CD14-positive monocyte (primary cell): ENCODE data around the gene PODXL. TPM values are rescaled to one million over a fixed set of nuclear protein-coding genes. Genes with fewer than 3 reads are reported as not detected.

ENCODE experiments used
- DNase-seq, 3 donors: peaks; one replicate each; pipeline ENCODE4 v3.0.0-alpha.2; 2011 to 2022
- H2AFZ ChIP-seq: 2 replicates; pipeline ENCODE4 v1.6.0; 2012; ENCODE audit warnings: mild to moderate bottlenecking, low read depth, low read length, inconsistent platforms; ENCODE audit not compliant: insufficient read depth, poor library complexity, severe bottlenecking
- H3K27ac ChIP-seq, 2 donors: 1 replicate in 1 of 2; 2 replicates in 1 of 2; pipeline ENCODE4 v1.5.1; 2012 to 2013; ENCODE audit warnings: low read length in 2 of 2, control low read depth in 1 of 2, inconsistent platforms in 1 of 2, low read depth in 1 of 2, mild to moderate bottlenecking in 1 of 2
- H3K27me3 ChIP-seq, 2 donors: one replicate each; pipeline versions ENCODE4 v1.6.0 to v1.6.1; 2011 to 2013; ENCODE audit warnings: low read length in 2 of 2; ENCODE audit not compliant: control insufficient read depth in 2 of 2, insufficient read depth in 2 of 2
- H3K36me3 ChIP-seq, 2 donors: replicated peaks in 1 of 2; 1 replicate in 1 of 2; 2 replicates in 1 of 2; pipeline versions ENCODE4 v1.5.1 to v1.6.1; 2012 to 2013; ENCODE audit warnings: low read length in 2 of 2, control low read depth in 1 of 2, inconsistent platforms in 1 of 2, mild to moderate bottlenecking in 1 of 2; ENCODE audit not compliant: insufficient read depth in 2 of 2, control insufficient read depth in 1 of 2
- H3K4me1 ChIP-seq, 2 donors: 1 replicate in 1 of 2; 2 replicates in 1 of 2; pipeline versions ENCODE4 v1.5.1 to v1.6.1; 2012 to 2013; ENCODE audit warnings: low read length in 2 of 2, control low read depth in 1 of 2, inconsistent platforms in 1 of 2, mild to moderate bottlenecking in 1 of 2, moderate library complexity in 1 of 2; ENCODE audit not compliant: insufficient read depth in 2 of 2, control insufficient read depth in 1 of 2
- H3K4me2 ChIP-seq: replicated peaks from 2 replicates; pipeline ENCODE3; 2012; ENCODE audit warnings: low read length, moderate library complexity, mild to moderate bottlenecking; ENCODE audit not compliant: poor library complexity, severe bottlenecking; ENCODE audit errors: extremely low read depth
- H3K4me3 ChIP-seq, 3 experiments: fragments of 200-600 bp in 1 of 3; sonication (generic) in 1 of 3; replicated peaks in 1 of 3; 1 replicate in 2 of 3; 2 replicates in 1 of 3; pipeline ENCODE4 v1.5.1; 2011 to 2013; ENCODE audit warnings: low read length in 3 of 3, mild to moderate bottlenecking in 3 of 3, control low read depth in 2 of 3, low read depth in 2 of 3, inconsistent platforms in 1 of 3, moderate library complexity in 1 of 3
- H3K79me2 ChIP-seq: 2 replicates; pipeline ENCODE4 v1.6.0; 2012; ENCODE audit warnings: mild to moderate bottlenecking, control low read depth, inconsistent platforms, low read length, moderate library complexity; ENCODE audit not compliant: insufficient read depth
- H3K9ac ChIP-seq: 2 replicates; pipeline ENCODE4 v1.6.0; 2017; ENCODE audit warnings: low read length, mild to moderate bottlenecking; ENCODE audit not compliant: insufficient read depth, poor library complexity, severe bottlenecking
- H3K9me3 ChIP-seq, 2 donors: replicated peaks in 1 of 2; 1 replicate in 1 of 2; 2 replicates in 1 of 2; pipeline versions ENCODE4 v1.5.1 to v1.6.1; 2012 to 2013; ENCODE audit warnings: low read length in 2 of 2, control low read depth in 1 of 2; ENCODE audit not compliant: control insufficient read depth in 1 of 2, insufficient read depth in 1 of 2
- H4K20me1 ChIP-seq: 2 replicates; pipeline ENCODE4 v1.6.0; 2012; ENCODE audit warnings: mild to moderate bottlenecking, low read length, control low read depth, moderate library complexity; ENCODE audit not compliant: insufficient read depth
- H3K27ac Mint-ChIP-seq, 7 donors: one replicate each; pipeline ENCODE4 v1.8.0; 2020; ENCODE audit warnings: mild to moderate bottlenecking in 7 of 7, mixed read lengths in 7 of 7, moderate library complexity in 6 of 7, inconsistent platforms in 2 of 7
- H3K27me3 Mint-ChIP-seq, 3 donors: one replicate each; pipeline ENCODE4 v1.8.0; 2021 to 2022; ENCODE audit warnings: low read depth in 3 of 3, mild to moderate bottlenecking in 3 of 3, mixed read lengths in 3 of 3, moderate library complexity in 3 of 3, inconsistent platforms in 1 of 3
- H3K36me3 Mint-ChIP-seq, 2 donors: one replicate each; pipeline ENCODE4 v1.8.0; 2020; ENCODE audit warnings: mixed read lengths in 2 of 2, inconsistent platforms in 1 of 2, mild to moderate bottlenecking in 1 of 2
- H3K4me1 Mint-ChIP-seq: one replicate; pipeline ENCODE4 v1.8.0; 2020; ENCODE audit warnings: mild to moderate bottlenecking, mixed read lengths
- H3K4me3 Mint-ChIP-seq, 2 donors: one replicate each; pipeline ENCODE4 v1.8.0; 2020; ENCODE audit warnings: mild to moderate bottlenecking in 2 of 2, mixed read lengths in 2 of 2, moderate library complexity in 1 of 2
- H3K9me3 Mint-ChIP-seq, 7 donors: one replicate each; pipeline ENCODE4 v1.8.0; 2020 to 2022; ENCODE audit warnings: mixed read lengths in 7 of 7, mild to moderate bottlenecking in 6 of 7, moderate library complexity in 6 of 7, inconsistent platforms in 2 of 7
- CTCF ChIP-seq: fragments of 200-600 bp; IDR thresholded peaks from one replicate; pipeline ENCODE4 v1.8.0; 2022; ENCODE audit warnings: antibody characterized with exemption, mild to moderate bottlenecking
- WGBS: methylation state at CpG from one replicate; pipeline ENCODE4 v1.1.5; 2013; ENCODE audit warnings: missing lambda C conversion rate; ENCODE audit not compliant: insufficient coverage; 5-methylcytosine and 5-hydroxymethylcytosine counted together
- intact Hi-C, 2 donors: fragments of 100-400 bp; cut with micrococcal nuclease; formaldehyde crosslinking; loops; one replicate each; pipeline versions ENCODE4 v1.15.0 to v1.15.1; 2023
- polyA plus RNA-seq, 3 donors: library from polyadenylated mRNA; depleted of rRNA in 1 of 3; unstranded in 2 of 3; stranded (reverse) in 1 of 3; fragments of 300-500 nt in 2 of 3; fragments of >200 nt in 1 of 3; fragmentation: Illumina TruSeq in 2 of 3; gene quantifications; 1 replicate in 2 of 3; 2 replicates in 1 of 3; pipeline ENCODE4 v1.2.3, GENCODE V29; 2012 to 2021

The PODXL gene
- polyA plus RNA-seq, 3 donors: 0.20 to 0.25 TPM; not detected in 1

- H3K4me1 ChIP-seq: no peaks in the 10 kb centered on the region
- intact Hi-C loops: no loop called here
- no peak for TF ChIP-seq CTCF
- Mint-ChIP-seq H3K27me3 (peaks cover 0 to 5% (median 2%) of the 10 kb centered on the region in 3 donors), H3K36me3 (no peaks in the 10 kb centered on the region), H3K9me3 (no peaks in the 10 kb centered on the region), H3K27ac (no peak overlapping the region), H3K4me3 (no peak overlapping the region), H3K4me1 (peaks cover 4% of the 10 kb centered on the region)
- H3K79me2 ChIP-seq: no peaks in the 10 kb centered on the region
- no peak overlapping the region for H3K4me2 ChIP-seq
- no peak overlapping the region for H2AFZ ChIP-seq
- H3K36me3 ChIP-seq: no peaks in the 10 kb centered on the region
- no peaks in the 10 kb centered on the region for H4K20me1 ChIP-seq
- no peak overlapping the region for H3K9ac ChIP-seq
- no peaks in the 10 kb centered on the region for H3K9me3 ChIP-seq
- WGBS: 91% methylated on average over 8 of the region's 18 CpGs
- H3K27ac ChIP-seq: no peak overlapping the region
- DNase-seq: no peak
- H3K27me3 ChIP-seq: no peaks in the 10 kb centered on the region
- no peak overlapping the region for H3K4me3 ChIP-seq
These were observed 15.8 kb downstream of the PODXL start for GRCh38 chr7:131540491-131541162.

- no peak overlapping the region for H3K4me3 Mint-ChIP-seq
- 92% methylated on average over 4 of the region's 7 CpGs for WGBS
- Histone ChIP-seq H3K4me2 (no peak overlapping the region), H3K9me3 (no peaks in the 10 kb centered on the region), H4K20me1 (no peaks in the 10 kb centered on the region), H3K27ac (no peak overlapping the region), H3K27me3 (no peaks in the 10 kb centered on the region), H3K79me2 (no peaks in the 10 kb centered on the region), H3K4me3 (no peak overlapping the region), H3K4me1 (no peaks in the 10 kb centered on the region), H2AFZ (no peak overlapping the region), H3K9ac (no peak overlapping the region), H3K36me3 (no peaks in the 10 kb centered on the region)
- H3K36me3 Mint-ChIP-seq: no peaks in the 10 kb centered on the region
- H3K4me1 Mint-ChIP-seq: peaks cover 2% of the 10 kb centered on the region
- no peak for TF ChIP-seq CTCF
- peaks cover 0 to 3% (median 2%) of the 10 kb centered on the region in 3 donors for H3K27me3 Mint-ChIP-seq
- DNase-seq: no peak
- intact Hi-C loops: no loop called here
- no peak overlapping the region for H3K27ac Mint-ChIP-seq
- no peaks in the 10 kb centered on the region for H3K9me3 Mint-ChIP-seq
These were observed 17.6 kb downstream of the PODXL start for GRCh38 chr7:131538813-131539179.
